Liver (tissue), 3 donors: ENCODE results near the gene RANBP3.
"Not testable (repeated sequence)": the region's sequence is repeated elsewhere in the genome, so short reads cannot be mapped to it uniquely, and the experiment has no call there.

Experiments
- CTCF ChIP-seq: fragments of 150-350 bp; IDR thresholded peaks from 2 replicates; pipeline ENCODE4 v1.5.1; 2017; ENCODE audit warnings: improper control_type of control experiment, low read depth, low read length; ENCODE audit not compliant: missing input control
- FOXA1 ChIP-seq: IDR thresholded peaks from 2 replicates; pipeline ENCODE4 v1.6.1; 2016; ENCODE audit warnings: antibody characterized with exemption
- GABPA ChIP-seq, 2 donors: IDR thresholded peaks in 1 of 2; conservative IDR thresholded peaks in 1 of 2; 2 replicates each; pipeline ENCODE4 v1.6.1; 2016; ENCODE audit warnings: antibody characterized with exemption in 2 of 2, mild to moderate bottlenecking in 1 of 2, moderate library complexity in 1 of 2
- JUND ChIP-seq, 2 donors: IDR thresholded peaks; 2 replicates each; pipeline ENCODE4 v1.6.1; 2016; ENCODE audit warnings: antibody characterized with exemption in 2 of 2
- MAX ChIP-seq: IDR thresholded peaks from 2 replicates; pipeline ENCODE4 v1.6.1; 2016; ENCODE audit warnings: antibody characterized with exemption
- RAD21 ChIP-seq, 2 donors: IDR thresholded peaks; 2 replicates each; pipeline ENCODE4 v1.6.1; 2016; ENCODE audit warnings: antibody characterized with exemption in 2 of 2, mild to moderate bottlenecking in 2 of 2
- REST ChIP-seq: IDR thresholded peaks from 2 replicates; pipeline ENCODE4 v1.6.1; 2016; ENCODE audit warnings: antibody characterized with exemption, mild to moderate bottlenecking
- RXRA ChIP-seq, 2 donors: IDR thresholded peaks; 2 replicates each; pipeline ENCODE4 v1.6.1; 2017 to 2018; ENCODE audit warnings: antibody characterized with exemption in 2 of 2, mild to moderate bottlenecking in 1 of 2
- TAF1 ChIP-seq: conservative IDR thresholded peaks from 2 replicates; pipeline ENCODE4 v1.6.1; 2016; ENCODE audit warnings: antibody characterized with exemption, mild to moderate bottlenecking
- TF ChIP-seq, protein P1 (sequence below): IDR thresholded peaks from 2 replicates; pipeline ENCODE4 v1.6.1; 2016; ENCODE audit warnings: antibody characterized with exemption
- donor health status: healthy.
- donor health status: healthy.

DNA sequence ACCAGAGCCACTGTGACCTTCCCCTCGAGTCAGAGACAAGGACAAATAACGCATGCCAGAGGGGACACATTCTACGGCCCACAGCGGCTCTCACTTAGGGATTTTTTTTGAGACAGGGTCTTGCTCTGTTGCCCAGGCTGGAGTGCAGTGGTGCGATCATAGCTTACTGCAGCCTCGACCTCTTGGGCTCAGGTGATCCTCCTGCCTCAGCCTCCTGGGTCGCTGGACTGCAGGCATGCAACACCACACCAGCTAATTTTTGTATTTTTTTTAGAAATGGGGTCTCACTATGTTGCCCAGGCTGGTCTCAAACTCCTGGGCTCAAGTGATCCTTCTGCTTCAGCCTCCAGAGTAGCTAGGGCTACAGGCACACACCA lies 28.1 kb upstream of the RANBP3 start:
- not testable (repeated sequence) for TF ChIP-seq REST; GABPA (IDR thresholded peaks at IDR 0.05 in 1 of 2, conservative IDR thresholded peaks at IDR 0.05 in 1 of 2); CTCF; MAX; JUND (IDR thresholded peaks at IDR 0.05); RAD21 (IDR thresholded peaks at IDR 0.05); RXRA (IDR thresholded peaks at IDR 0.05); FOXA1; TAF1
- TF ChIP-seq, protein P1, sequence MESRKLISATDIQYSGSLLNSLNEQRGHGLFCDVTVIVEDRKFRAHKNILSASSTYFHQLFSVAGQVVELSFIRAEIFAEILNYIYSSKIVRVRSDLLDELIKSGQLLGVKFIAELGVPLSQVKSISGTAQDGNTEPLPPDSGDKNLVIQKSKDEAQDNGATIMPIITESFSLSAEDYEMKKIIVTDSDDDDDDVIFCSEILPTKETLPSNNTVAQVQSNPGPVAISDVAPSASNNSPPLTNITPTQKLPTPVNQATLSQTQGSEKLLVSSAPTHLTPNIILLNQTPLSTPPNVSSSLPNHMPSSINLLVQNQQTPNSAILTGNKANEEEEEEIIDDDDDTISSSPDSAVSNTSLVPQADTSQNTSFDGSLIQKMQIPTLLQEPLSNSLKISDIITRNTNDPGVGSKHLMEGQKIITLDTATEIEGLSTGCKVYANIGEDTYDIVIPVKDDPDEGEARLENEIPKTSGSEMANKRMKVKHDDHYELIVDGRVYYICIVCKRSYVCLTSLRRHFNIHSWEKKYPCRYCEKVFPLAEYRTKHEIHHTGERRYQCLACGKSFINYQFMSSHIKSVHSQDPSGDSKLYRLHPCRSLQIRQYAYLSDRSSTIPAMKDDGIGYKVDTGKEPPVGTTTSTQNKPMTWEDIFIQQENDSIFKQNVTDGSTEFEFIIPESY = not testable (repeated sequence)
